H1 (cell line): ENCODE data around the gene SORD. TPM values are rescaled to one million over a fixed set of nuclear protein-coding genes. Genes with fewer than 3 reads are reported as not detected.
"Not testable (repeated sequence)": the region's sequence is repeated elsewhere in the genome, so short reads cannot be mapped to it uniquely, and the experiment has no call there.

Experiments used
- CTCF ChIA-PET: fragments of 300-600 bp; sonication (Branson Sonifier 250); formaldehyde crosslinking; loops from one replicate; lab custom pipeline; 2021; ENCODE audit not compliant: partially characterized antibody; lab: Charles Lee
- POLR2A ChIA-PET: fragments of 300-600 bp; sonication (Branson Sonifier 250); formaldehyde crosslinking; loops from one replicate; lab custom pipeline; 2021; ENCODE audit warnings: inconsistent platforms; ENCODE audit not compliant: partially characterized antibody; lab: Charles Lee
- DNase-seq, 2 experiments: peaks; one replicate each; pipeline versions ENCODE4 v3.0.0 to v3.0.0-alpha.2; 2010 to 2022; ENCODE audit warnings: low spot score in 2 of 2, low read depth in 1 of 2, mixed read lengths in 1 of 2
- FAIRE-seq: peaks from 2 replicates; lab custom pipeline; 2011; peaks lifted over from hg19 to GRCh38; lab: Jason Lieb, UNC
- H2AFZ ChIP-seq: 2 replicates; pipeline ENCODE4 v1.8.1; 2012; ENCODE audit warnings: low read length, inconsistent platforms
- H2AK5ac ChIP-seq: 2 replicates; pipeline ENCODE4 v1.6.1; 2013; ENCODE audit warnings: low read depth, low read length
- H2BK120ac ChIP-seq: replicated peaks from 2 replicates; pipeline ENCODE3; 2013; ENCODE audit warnings: low read depth, low read length, inconsistent platforms
- H2BK12ac ChIP-seq: 2 replicates; pipeline ENCODE4 v1.6.1; 2013; ENCODE audit warnings: low read depth, low read length
- H2BK15ac ChIP-seq: 2 replicates; pipeline ENCODE4 v1.6.1; 2013; ENCODE audit warnings: low read length
- H2BK20ac ChIP-seq: 2 replicates; pipeline ENCODE4 v1.6.1; 2013; ENCODE audit warnings: low read length
- H2BK5ac ChIP-seq: 2 replicates; pipeline ENCODE4 v1.6.1; 2013; ENCODE audit warnings: low read depth, low read length
- H3K14ac ChIP-seq: 2 replicates; pipeline ENCODE4 v1.6.1; 2013; ENCODE audit warnings: inconsistent platforms; ENCODE audit not compliant: insufficient read length
- H3K18ac ChIP-seq: 2 replicates; pipeline ENCODE4 v1.6.1; 2013; ENCODE audit warnings: low read length; ENCODE audit errors: extremely low read depth
- H3K23ac ChIP-seq: 2 replicates; pipeline ENCODE4 v1.6.1; 2013; ENCODE audit warnings: inconsistent platforms; ENCODE audit not compliant: insufficient read length
- H3K23me2 ChIP-seq: 2 replicates; pipeline ENCODE4 v1.6.1; 2013; ENCODE audit warnings: low read depth, low read length
- H3K27ac ChIP-seq: 2 replicates; pipeline ENCODE4 v1.6.1; 2011; ENCODE audit warnings: low read depth, low read length, inconsistent platforms
- H3K27me3 ChIP-seq, 4 experiments: replicated peaks in 1 of 4; 1 replicate in 1 of 4; 2 replicates in 3 of 4; pipeline versions ENCODE4 v1.6.1 to v1.8.1; 2011 to 2013; ENCODE audit warnings: low read length in 3 of 4, mild to moderate bottlenecking in 3 of 4, inconsistent platforms in 2 of 4, mixed read lengths in 2 of 4, moderate library complexity in 1 of 4; ENCODE audit not compliant: control insufficient read depth in 3 of 4, insufficient read depth in 3 of 4; ENCODE audit errors: extremely low read depth in 1 of 4
- H3K36me3 ChIP-seq, 4 experiments: 2 replicates each; pipeline versions ENCODE4 v1.6.1 to v1.8.1; 2011 to 2013; ENCODE audit warnings: mild to moderate bottlenecking in 4 of 4, low read length in 3 of 4, moderate library complexity in 2 of 4, control low read depth in 1 of 4, inconsistent platforms in 1 of 4; ENCODE audit not compliant: insufficient read depth in 4 of 4, control insufficient read depth in 2 of 4
- H3K4ac ChIP-seq: replicated peaks from 2 replicates; pipeline ENCODE3; 2013; ENCODE audit warnings: low read length, low read depth, mixed read lengths, inconsistent platforms; ENCODE audit not compliant: insufficient read length
- H3K4me1 ChIP-seq, 4 experiments: replicated peaks in 1 of 4; 1 replicate in 1 of 4; 2 replicates in 3 of 4; pipeline versions ENCODE4 v1.6.1 to v1.8.1; 2011 to 2013; ENCODE audit warnings: low read length in 3 of 4, inconsistent platforms in 2 of 4, mixed read lengths in 1 of 4; ENCODE audit not compliant: insufficient read depth in 4 of 4, control insufficient read depth in 3 of 4
- H3K4me2 ChIP-seq, 2 experiments: 2 replicates each; pipeline versions ENCODE4 v1.6.1 to v1.8.1; 2011 to 2013; ENCODE audit warnings: low read depth in 2 of 2, low read length in 2 of 2, control low read depth in 1 of 2, inconsistent platforms in 1 of 2, mild to moderate bottlenecking in 1 of 2; ENCODE audit not compliant: insufficient read depth in 1 of 2
- H3K4me3 ChIP-seq, 4 experiments: fragments of 200-600, 300-600 bp in 1 of 4; sonication (generic), shearing (Covaris generic), sonication (Bioruptor Twin) in 1 of 4; 2 replicates each; pipeline versions ENCODE4 v1.5.1 to v1.8.1; 2011 to 2016; ENCODE audit warnings: low read length in 4 of 4, low read depth in 3 of 4, control low read depth in 2 of 4, inconsistent platforms in 2 of 4, mild to moderate bottlenecking in 2 of 4, mixed read lengths in 1 of 4, moderate library complexity in 1 of 4; ENCODE audit not compliant: insufficient read depth in 2 of 4; ENCODE audit errors: extremely low read depth in 1 of 4
- H3K56ac ChIP-seq: replicated peaks from 2 replicates; pipeline ENCODE3; 2013; ENCODE audit warnings: low read depth, mild to moderate bottlenecking, mixed read lengths, low read length, inconsistent platforms; ENCODE audit not compliant: insufficient read length
- H3K79me1 ChIP-seq: 2 replicates; pipeline ENCODE4 v1.6.1; 2013; ENCODE audit warnings: low read depth, low read length, control low read depth
- H3K79me2 ChIP-seq, 2 experiments: 2 replicates each; pipeline versions ENCODE4 v1.6.1 to v1.8.1; 2012 to 2013; ENCODE audit warnings: low read length in 2 of 2, mild to moderate bottlenecking in 2 of 2, inconsistent platforms in 1 of 2; ENCODE audit not compliant: insufficient read depth in 2 of 2, control insufficient read depth in 1 of 2
- H3K9ac ChIP-seq, 4 experiments: replicated peaks in 1 of 4; 1 replicate in 1 of 4; 2 replicates in 3 of 4; pipeline versions ENCODE4 v1.6.1 to v1.8.1; 2011 to 2013; ENCODE audit warnings: low read depth in 3 of 4, low read length in 3 of 4, control low read depth in 2 of 4, mild to moderate bottlenecking in 2 of 4, moderate library complexity in 2 of 4, inconsistent platforms in 1 of 4; ENCODE audit errors: extremely low read depth in 1 of 4
- H3K9me3 ChIP-seq, 2 experiments: 2 replicates each; pipeline versions ENCODE4 v1.6.1 to v1.8.1; 2012 to 2013; ENCODE audit warnings: mild to moderate bottlenecking in 2 of 2, moderate library complexity in 2 of 2, control low read depth in 1 of 2, inconsistent platforms in 1 of 2, low read depth in 1 of 2, low read length in 1 of 2, mixed read lengths in 1 of 2; ENCODE audit not compliant: insufficient read depth in 2 of 2
- H4K20me1 ChIP-seq, 2 experiments: replicated peaks in 1 of 2; 2 replicates each; pipeline versions ENCODE3 to v1.8.1; 2011 to 2013; ENCODE audit warnings: inconsistent platforms in 2 of 2, low read length in 2 of 2, mild to moderate bottlenecking in 1 of 2; ENCODE audit not compliant: insufficient read depth in 2 of 2, control insufficient read depth in 1 of 2
- H4K5ac ChIP-seq: 2 replicates; pipeline ENCODE4 v1.6.1; 2013; ENCODE audit warnings: low read length, low read depth, mixed read lengths, inconsistent platforms; ENCODE audit not compliant: insufficient read length
- H4K8ac ChIP-seq: 2 replicates; pipeline ENCODE4 v1.8.0; 2013; ENCODE audit warnings: mild to moderate bottlenecking, moderate library complexity, low read length, inconsistent platforms; ENCODE audit not compliant: insufficient read depth; ENCODE audit errors: extremely low read depth
- H4K91ac ChIP-seq: replicated peaks from 2 replicates; pipeline ENCODE3; 2013; ENCODE audit warnings: low read length, mixed read lengths, inconsistent platforms; ENCODE audit not compliant: insufficient read length
- WGBS, 2 experiments: shearing (Covaris generic) in 1 of 2; methylation state at CpG; one replicate each; pipeline versions ENCODE4 v1.1.6 to v1.1.7; 2013 to 2015; ENCODE audit warnings: low lambda C conversion rate in 2 of 2, mixed read lengths in 2 of 2, inconsistent platforms in 1 of 2, low coverage in 1 of 2, missing lambda C conversion rate in 1 of 2; ENCODE audit not compliant: insufficient replicate concordance in 2 of 2, insufficient coverage in 1 of 2, insufficient read length in 1 of 2; ENCODE audit errors: extremely low coverage in 1 of 2, missing lambda C conversion rate in 1 of 2; 5-methylcytosine and 5-hydroxymethylcytosine counted together
- polyA plus RNA-seq, 7 experiments: library from polyadenylated mRNA; depleted of rRNA in 3 of 7; stranded (reverse) in 5 of 7; unstranded in 2 of 7; fragments of >200 nt in 5 of 7; fragments of 200-250 nt in 2 of 7; gene quantifications; 1 replicate in 5 of 7; 2 replicates in 1 of 7; 4 replicates in 1 of 7; pipeline versions ENCODE4 v1.2.1 to v1.2.3, GENCODE V29; 2011 to 2013; ENCODE audit warnings: missing spikeins in 2 of 7, mixed read lengths in 2 of 7
- total RNA-seq: library from RNA; stranded (reverse); fragmentation: NEBNext Ultra II Directional; extraction: Animal tissue kit (Norgen Biotek cat#: 25700); gene quantifications from 2 replicates; pipeline ENCODE4 v1.2.1, GENCODE V29; 2021

Gene SORD
- total and polyA plus RNA-seq, 2 of the 8 experiments (the other 6 are each of a cell fraction or from before 2014, with no cell fraction given) = 52.6 to 75.8 TPM

GRCh38 chr15:45069942-45070360 lies 47.0 kb downstream of the SORD start:
- H4K5ac ChIP-seq, H3K18ac ChIP-seq, H3K4ac ChIP-seq, POLR2A ChIA-PET, H4K8ac ChIP-seq, H4K20me1 ChIP-seq, H2BK120ac ChIP-seq, H2BK12ac ChIP-seq, H3K27me3 ChIP-seq, H4K91ac ChIP-seq, H3K9me3 ChIP-seq, H3K79me2 ChIP-seq, H3K9ac ChIP-seq, H3K23ac ChIP-seq, H3K79me1 ChIP-seq, H2BK20ac ChIP-seq, H2AFZ ChIP-seq, DNase-seq, CTCF ChIA-PET, H3K27ac ChIP-seq, H3K4me3 ChIP-seq, H3K4me1 ChIP-seq, H2BK15ac ChIP-seq, H2BK5ac ChIP-seq, FAIRE-seq, H3K56ac ChIP-seq, H3K4me2 ChIP-seq, H3K23me2 ChIP-seq, H2AK5ac ChIP-seq, H3K14ac ChIP-seq: not testable (repeated sequence)
- 81% methylated on average over 3 of the region's 6 CpGs; no CpG with 5 or more reads in 1 of the 2 experiments for WGBS, 2 experiments
- H3K36me3 ChIP-seq = peaks cover 0 to 25% (median 5%) of the 10 kb centered on the region in 4 experiments; a peak in 6 of 8 replicates

GRCh38 chr15:45073602-45074001 lies 50.6 kb downstream of the SORD start:
- not testable (repeated sequence) for H2BK12ac ChIP-seq

More at GRCh38 chr15:45073602-45074001, 50.6 kb downstream of the SORD start:
- H3K9ac ChIP-seq, H3K4me3 ChIP-seq, H3K27me3 ChIP-seq, H3K56ac ChIP-seq, H3K9me3 ChIP-seq, H3K79me1 ChIP-seq, H3K4me1 ChIP-seq, CTCF ChIA-PET, H2BK120ac ChIP-seq, H3K27ac ChIP-seq, H4K8ac ChIP-seq, H2AK5ac ChIP-seq, H3K4ac ChIP-seq, H3K4me2 ChIP-seq, H4K20me1 ChIP-seq, H3K79me2 ChIP-seq, POLR2A ChIA-PET, H4K91ac ChIP-seq, H2BK5ac ChIP-seq, H4K5ac ChIP-seq, H3K23ac ChIP-seq, DNase-seq, H2AFZ ChIP-seq, H2BK20ac ChIP-seq, H3K18ac ChIP-seq, H3K14ac ChIP-seq, H3K23me2 ChIP-seq, FAIRE-seq, H2BK15ac ChIP-seq: not testable (repeated sequence)
- peaks cover 0 to 14% (median 4%) of the 10 kb centered on the region in 4 experiments; a peak in 5 of 8 replicates for H3K36me3 ChIP-seq
